Measurements from ENCODE around the gene ZNF782. TPM values are rescaled to one million over a fixed set of nuclear protein-coding genes. Genes with fewer than 3 reads are reported as not detected.
"Not testable (repeated sequence)": the region's sequence is repeated elsewhere in the genome, so short reads cannot be mapped to it uniquely, and the experiment has no call there.

ZNF782 gene
- polyA plus RNA-seq (ENCODE audit: insufficient read length), result 3.4 TPM

GRCh38 chr9:96853781-96854650 is at the start of gene ZNF782:
Gene ZNF782, minus strand, starts transcription at chr9:96854514. Its CDS starts 2,553 bp downstream, at chr9:96851961.
- peak; percentile 93 for DNase-seq (ENCODE audit: low read depth)

- not testable (repeated sequence) for DNase-seq (ENCODE audit: low read depth)
These were observed 45.7 kb upstream of the ZNF782 start for GRCh38 chr9:96900010-96900409.

- no peak for DNase-seq (ENCODE audit: low read depth)
These were observed 37.8 kb upstream of the ZNF782 start for GRCh38 chr9:96892131-96892530.

GRCh38 chr9:96888591-96888990 is 34.3 kb upstream of the ZNF782 start:
- DNase-seq (ENCODE audit: low read depth), result no peak

GRCh38 chr9:96885424-96885823 is 31.1 kb upstream of the ZNF782 start:
- no peak for DNase-seq (ENCODE audit: low read depth)

GRCh38 chr9:96884443-96884842 is 30.1 kb upstream of the ZNF782 start:
- no peak for DNase-seq (ENCODE audit: low read depth)

- DNase-seq (ENCODE audit: low read depth), result no peak
These were observed 29.6 kb upstream of the ZNF782 start for GRCh38 chr9:96883922-96884321.

- no peak for DNase-seq (ENCODE audit: low read depth)
These were observed 23.0 kb upstream of the ZNF782 start for GRCh38 chr9:96877269-96877668.

GRCh38 chr9:96875461-96876142 is 21.3 kb upstream of the ZNF782 start:
- DNase-seq (ENCODE audit: low read depth), result peak; percentile 22

- no peak for DNase-seq (ENCODE audit: low read depth)
These were observed 20.7 kb upstream of the ZNF782 start for GRCh38 chr9:96874947-96875460.

- no peak for DNase-seq (ENCODE audit: low read depth)
These were observed 20.0 kb upstream of the ZNF782 start for GRCh38 chr9:96874201-96874785.

- DNase-seq (ENCODE audit: low read depth), result no peak
These were observed 16.9 kb upstream of the ZNF782 start for GRCh38 chr9:96871176-96871575.

- no peak for DNase-seq (ENCODE audit: low read depth)
These were observed 14.4 kb upstream of the ZNF782 start for GRCh38 chr9:96868709-96869108.

- no peak for DNase-seq (ENCODE audit: low read depth)
These were observed 12.9 kb upstream of the ZNF782 start for GRCh38 chr9:96867079-96867804.

- not testable (repeated sequence) for DNase-seq (ENCODE audit: low read depth)
These were observed 10.9 kb upstream of the ZNF782 start for GRCh38 chr9:96865240-96865639.

GRCh38 chr9:96859461-96860198 is 5.3 kb upstream of the ZNF782 start:
- DNase-seq (ENCODE audit: low read depth), result no peak

GRCh38 chr9:96858670-96859069 is 4.4 kb upstream of the ZNF782 start:
- no peak for DNase-seq (ENCODE audit: low read depth)

- no peak for DNase-seq (ENCODE audit: low read depth)
These were observed 3.8 kb upstream of the ZNF782 start for GRCh38 chr9:96858018-96858573.

GRCh38 chr9:96856363-96857286 is 2.3 kb upstream of the ZNF782 start:
- DNase-seq (ENCODE audit: low read depth), result peak; percentile 17

Data from forelimb muscle (tissue), 1 donor.